A673 (cell line): Measurements from ENCODE around the gene ZBTB16. TPM values are rescaled to one million over a fixed set of nuclear protein-coding genes. Genes with fewer than 3 reads are reported as not detected.

Experiments
- BruUV-seq: library from RNA; stranded (reverse); fragments of 400-500 nt; replicated peaks from 2 replicates; lab custom pipeline; 2021; lab: Mats Ljungman, UMichigan
- CTCF ChIA-PET: fragments of 300-600 bp; sonication (Branson Sonifier 250); formaldehyde crosslinking; loops from one replicate; lab custom pipeline; 2022; ENCODE audit warnings: antibody characterized with exemption; lab: Charles Lee
- POLR2A ChIA-PET: fragments of 300-600 bp; sonication (Branson Sonifier 250); formaldehyde crosslinking; loops from one replicate; lab custom pipeline; 2022; ENCODE audit warnings: antibody characterized with exemption; ENCODE audit not compliant: low non-redundant PET; lab: Charles Lee
- DNase-seq: peaks from one replicate; pipeline ENCODE4 v3.0.0-alpha.2; 2015; ENCODE audit warnings: low spot score
- H3K27ac ChIP-seq: fragments of 200-600 bp; sonication (generic); 2 replicates; pipeline ENCODE4 v1.5.1; 2016; ENCODE audit warnings: mixed run types, low read depth, mild to moderate bottlenecking, mixed read lengths, antibody characterized with exemption, low read length; ENCODE audit not compliant: poor library complexity, severe bottlenecking
- H3K27me3 ChIP-seq: fragments of 200-600 bp; sonication (generic); replicated peaks from 2 replicates; pipeline ENCODE4 v1.6.1; 2017; ENCODE audit warnings: mixed run types, low read depth, mild to moderate bottlenecking, mixed read lengths, antibody characterized with exemption, low read length; ENCODE audit not compliant: insufficient read depth, poor library complexity
- H3K36me3 ChIP-seq: fragments of 200-600 bp; sonication (generic); 2 replicates; pipeline ENCODE4 v1.6.1; 2016; ENCODE audit warnings: mixed run types, mild to moderate bottlenecking, mixed read lengths, antibody characterized with exemption, low read length; ENCODE audit not compliant: insufficient read depth, poor library complexity, severe bottlenecking
- H3K4me1 ChIP-seq: fragments of 200-600 bp; sonication (generic); 2 replicates; pipeline ENCODE4 v1.6.1; 2017; ENCODE audit warnings: mixed run types, mild to moderate bottlenecking, mixed read lengths, antibody characterized with exemption, low read length; ENCODE audit not compliant: insufficient read depth, poor library complexity, severe bottlenecking
- H3K4me3 ChIP-seq: fragments of 200-600 bp; sonication (generic); 2 replicates; pipeline ENCODE4 v1.5.1; 2016; ENCODE audit warnings: low read depth, mixed run types, mild to moderate bottlenecking, mixed read lengths, low read length; ENCODE audit not compliant: poor library complexity, severe bottlenecking
- H3K9me3 ChIP-seq: fragments of 200-600 bp; sonication (generic); 2 replicates; pipeline ENCODE4 v1.6.1; 2016; ENCODE audit warnings: mixed run types, low read depth, mild to moderate bottlenecking, mixed read lengths, antibody characterized with exemption, low read length; ENCODE audit not compliant: poor library complexity, severe bottlenecking
- EZH2 ChIP-seq: fragments of 200-600 bp; sonication (generic); IDR thresholded peaks from 2 replicates; pipeline ENCODE4 v1.6.1; 2017; ENCODE audit warnings: borderline replicate concordance, low read depth, mild to moderate bottlenecking, mixed read lengths, antibody characterized with exemption, low read length; ENCODE audit not compliant: poor library complexity, severe bottlenecking
- intact Hi-C: fragments of 100-400 bp; cut with micrococcal nuclease; formaldehyde crosslinking; loops from one replicate; pipeline ENCODE4 v1.10.0; 2022; ENCODE audit not compliant: unreplicated experiment
- total RNA-seq: library from RNA; stranded (reverse); gene quantifications from 2 replicates; pipeline ENCODE4 v1.2.3, GENCODE V29; 2021
- TF ChIP-seq, protein P1 (sequence below): fragments of 300-800, 200-600 bp; sonication (generic); conservative IDR thresholded peaks from 2 replicates; pipeline ENCODE4 v1.5.1; 2017; ENCODE audit warnings: low read depth, mild to moderate bottlenecking, antibody characterized with exemption, low read length, moderate library complexity, mixed read lengths

ZBTB16 gene
- total RNA-seq, 1 experiment from 2014 or later, result 12.0 TPM

DNA sequence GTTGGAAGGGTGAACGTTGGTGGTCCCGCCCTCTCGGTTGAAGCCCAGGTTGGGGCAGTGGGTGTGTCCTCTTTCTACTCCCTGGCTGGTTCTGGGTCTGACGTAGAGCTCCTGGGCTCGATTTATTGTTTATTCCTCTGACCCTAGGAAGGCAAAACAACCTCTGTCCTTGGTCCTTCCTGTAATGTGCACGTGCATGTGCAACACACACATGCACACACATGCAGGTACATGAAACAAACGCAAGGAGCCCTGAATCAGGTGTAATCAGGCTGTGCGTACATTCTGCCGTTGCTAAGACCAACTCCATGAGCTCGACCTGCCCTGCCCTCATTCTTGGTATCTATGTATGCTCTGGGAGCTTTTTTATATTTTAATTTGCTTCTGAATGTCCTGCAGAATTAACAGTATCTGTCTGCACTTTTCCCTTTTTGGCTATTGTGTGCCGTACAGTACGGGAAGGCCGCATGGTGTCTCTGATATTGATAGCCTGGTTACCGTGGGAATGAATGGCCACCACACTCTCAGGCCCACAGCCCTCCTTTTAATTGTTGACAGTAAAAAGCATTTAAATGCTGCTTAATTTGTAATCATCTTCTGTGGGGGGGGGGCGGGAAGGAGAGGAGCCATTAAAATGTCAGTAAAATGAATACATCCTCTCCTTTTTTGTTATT, 170.7 kb downstream of the ZBTB16 start:
- no peaks in the 10 kb centered on the region for H3K27me3 ChIP-seq
- DNase-seq, result no peak

GRCh38 chr11:114232400-114233059, 173.0 kb downstream of the ZBTB16 start:
- Histone ChIP-seq H3K9me3 (no peaks in the 10 kb centered on the region), H3K27me3 (no peaks in the 10 kb centered on the region), H3K27ac (no peak overlapping the region), H3K36me3 (no peaks in the 10 kb centered on the region), H3K4me3 (no peak overlapping the region), H3K4me1 (peaks cover 19% of the 10 kb centered on the region)
- intact Hi-C loops, result no loop called here
- TF ChIP-seq, protein P1, sequence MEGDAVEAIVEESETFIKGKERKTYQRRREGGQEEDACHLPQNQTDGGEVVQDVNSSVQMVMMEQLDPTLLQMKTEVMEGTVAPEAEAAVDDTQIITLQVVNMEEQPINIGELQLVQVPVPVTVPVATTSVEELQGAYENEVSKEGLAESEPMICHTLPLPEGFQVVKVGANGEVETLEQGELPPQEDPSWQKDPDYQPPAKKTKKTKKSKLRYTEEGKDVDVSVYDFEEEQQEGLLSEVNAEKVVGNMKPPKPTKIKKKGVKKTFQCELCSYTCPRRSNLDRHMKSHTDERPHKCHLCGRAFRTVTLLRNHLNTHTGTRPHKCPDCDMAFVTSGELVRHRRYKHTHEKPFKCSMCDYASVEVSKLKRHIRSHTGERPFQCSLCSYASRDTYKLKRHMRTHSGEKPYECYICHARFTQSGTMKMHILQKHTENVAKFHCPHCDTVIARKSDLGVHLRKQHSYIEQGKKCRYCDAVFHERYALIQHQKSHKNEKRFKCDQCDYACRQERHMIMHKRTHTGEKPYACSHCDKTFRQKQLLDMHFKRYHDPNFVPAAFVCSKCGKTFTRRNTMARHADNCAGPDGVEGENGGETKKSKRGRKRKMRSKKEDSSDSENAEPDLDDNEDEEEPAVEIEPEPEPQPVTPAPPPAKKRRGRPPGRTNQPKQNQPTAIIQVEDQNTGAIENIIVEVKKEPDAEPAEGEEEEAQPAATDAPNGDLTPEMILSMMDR, result no peak
- no peak for TF ChIP-seq EZH2
- BruUV-seq, result no TSS peak
- no peak for DNase-seq
- CTCF ChIA-PET, result no interaction called here
- POLR2A ChIA-PET, result interaction anchor here (1.0 kb wide), 1 partner anchor 64 kb away, joined by 4 read pairs; the partner anchor contains the start of gene NNMT

More for the DNA sequence above, 170.7 kb downstream of the ZBTB16 start:
- Histone ChIP-seq H3K36me3 (no peaks in the 10 kb centered on the region), H3K9me3 (no peaks in the 10 kb centered on the region), H3K4me1 (peaks cover 19% of the 10 kb centered on the region), H3K4me3 (no peak overlapping the region), H3K27ac (no peak overlapping the region)
- no TSS peak for BruUV-seq
- POLR2A ChIA-PET, result no interaction called here
- intact Hi-C loops, result no loop called here
- TF ChIP-seq, protein P1, result no peak
- no peak for TF ChIP-seq EZH2
- CTCF ChIA-PET, result no interaction called here

- ChIA-PET CTCF (no interaction called here), POLR2A (interaction anchor here (0.8 kb wide), 1 partner anchor 64 kb away, joined by 15 read pairs; no protein-coding TSS in a partner anchor)
- DNase-seq, result no peak
- H3K27ac ChIP-seq, result no peak overlapping the region
- H3K27me3 ChIP-seq, result no peaks in the 10 kb centered on the region
- BruUV-seq, result no TSS peak
- H3K36me3 ChIP-seq, result no peaks in the 10 kb centered on the region
- no peaks in the 10 kb centered on the region for H3K9me3 ChIP-seq
- intact Hi-C loops, result no loop called here
- H3K4me3 ChIP-seq, result no peak overlapping the region
- TF ChIP-seq, protein P1, result no peak
- no peak for TF ChIP-seq EZH2
- peaks cover 12% of the 10 kb centered on the region for H3K4me1 ChIP-seq
Observed at GRCh38 chr11:114233755-114234154, 174.2 kb downstream of the ZBTB16 start.
